Sigmoid colon (tissue), 4 donors: ENCODE data around the gene TAF7.
"Not testable (repeated sequence)": the region's sequence is repeated elsewhere in the genome, so short reads cannot be mapped to it uniquely, and the experiment has no call there.

Experiments used
- EP300 ChIP-seq, 4 donors: sonication (generic); formaldehyde crosslinking; IDR thresholded peaks; one replicate each; pipeline ENCODE4 v1.6.1; 2017; ENCODE audit warnings: antibody characterized with exemption in 4 of 4
- POLR2A ChIP-seq, 2 donors: fragments of 450-650 bp; IDR thresholded peaks; one replicate each; pipeline ENCODE4 v1.6.1; 2016; ENCODE audit warnings: antibody characterized with exemption in 2 of 2, mild to moderate bottlenecking in 2 of 2, moderate library complexity in 2 of 2
- POLR2AphosphoS5 ChIP-seq, 4 donors: sonication (generic); formaldehyde crosslinking; IDR thresholded peaks; one replicate each; pipeline ENCODE4 v1.6.1; 2017; ENCODE audit warnings: antibody characterized with exemption in 4 of 4
- TF ChIP-seq, protein P1 (sequence below), 4 experiments: fragments of 450-650 bp in 3 of 4; fragments of 200-600 bp in 1 of 4; IDR thresholded peaks; one replicate each; pipeline ENCODE4 v1.5.1; 2016 to 2019; ENCODE audit warnings: antibody characterized with exemption in 4 of 4, mild to moderate bottlenecking in 3 of 4, moderate library complexity in 2 of 4

DNA sequence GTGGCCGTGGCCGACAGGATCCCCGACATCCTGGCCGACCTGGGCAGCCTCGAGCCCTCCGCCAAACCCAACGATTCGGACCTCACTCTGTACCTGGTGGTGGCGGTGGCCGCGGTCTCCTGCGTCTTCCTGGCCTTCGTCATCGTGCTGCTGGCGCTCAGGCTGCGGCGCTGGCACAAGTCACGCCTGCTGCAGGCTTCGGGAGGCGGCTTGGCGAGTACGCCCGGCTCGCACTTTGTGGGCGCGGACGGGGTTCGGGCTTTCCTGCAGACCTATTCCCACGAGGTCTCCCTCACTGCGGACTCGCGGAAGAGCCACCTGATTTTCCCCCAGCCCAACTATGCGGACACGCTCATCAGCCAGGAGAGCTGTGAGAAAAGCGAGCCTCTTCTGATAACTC lies 25.4 kb upstream of the TAF7 start:
- not testable (repeated sequence) for TF ChIP-seq POLR2AphosphoS5, EP300, POLR2A (IDR thresholded peaks at IDR 0.05)
- TF ChIP-seq, protein P1, sequence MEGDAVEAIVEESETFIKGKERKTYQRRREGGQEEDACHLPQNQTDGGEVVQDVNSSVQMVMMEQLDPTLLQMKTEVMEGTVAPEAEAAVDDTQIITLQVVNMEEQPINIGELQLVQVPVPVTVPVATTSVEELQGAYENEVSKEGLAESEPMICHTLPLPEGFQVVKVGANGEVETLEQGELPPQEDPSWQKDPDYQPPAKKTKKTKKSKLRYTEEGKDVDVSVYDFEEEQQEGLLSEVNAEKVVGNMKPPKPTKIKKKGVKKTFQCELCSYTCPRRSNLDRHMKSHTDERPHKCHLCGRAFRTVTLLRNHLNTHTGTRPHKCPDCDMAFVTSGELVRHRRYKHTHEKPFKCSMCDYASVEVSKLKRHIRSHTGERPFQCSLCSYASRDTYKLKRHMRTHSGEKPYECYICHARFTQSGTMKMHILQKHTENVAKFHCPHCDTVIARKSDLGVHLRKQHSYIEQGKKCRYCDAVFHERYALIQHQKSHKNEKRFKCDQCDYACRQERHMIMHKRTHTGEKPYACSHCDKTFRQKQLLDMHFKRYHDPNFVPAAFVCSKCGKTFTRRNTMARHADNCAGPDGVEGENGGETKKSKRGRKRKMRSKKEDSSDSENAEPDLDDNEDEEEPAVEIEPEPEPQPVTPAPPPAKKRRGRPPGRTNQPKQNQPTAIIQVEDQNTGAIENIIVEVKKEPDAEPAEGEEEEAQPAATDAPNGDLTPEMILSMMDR (IDR thresholded peaks at IDR 0.05) = not testable (repeated sequence)
